CD8-positive, alpha-beta memory T cell (primary cell): ENCODE measurements around the gene LRRK1. TPM values are rescaled to one million over a fixed set of nuclear protein-coding genes. Genes with fewer than 3 reads are reported as not detected.

Experiments
- CTCF ChIA-PET: fragments of 350-600 bp; sonication (Branson Sonifier 250); formaldehyde crosslinking; loops from one replicate; lab custom pipeline; 2021; ENCODE audit warnings: antibody characterized with exemption; lab: Charles Lee
- POLR2A ChIA-PET: fragments of 350-600 bp; sonication (Branson Sonifier 250); formaldehyde crosslinking; loops from one replicate; lab custom pipeline; 2021; ENCODE audit warnings: antibody characterized with exemption; lab: Charles Lee
- DNase-seq, 5 donors: peaks; one replicate each; pipeline versions ENCODE4 v3.0.0 to v3.0.0-alpha.2; 2020 to 2022; ENCODE audit warnings: mixed read lengths in 1 of 5
- H3K27ac ChIP-seq: one replicate; pipeline ENCODE4 v1.7.0; 2013; ENCODE audit warnings: low read depth, mild to moderate bottlenecking, low read length, moderate library complexity
- H3K27me3 ChIP-seq: 2 replicates; pipeline ENCODE4 v1.7.0; 2013; ENCODE audit warnings: low read length, mild to moderate bottlenecking; ENCODE audit not compliant: insufficient read depth, poor library complexity, severe bottlenecking
- H3K36me3 ChIP-seq: 2 replicates; pipeline ENCODE4 v1.7.0; 2013; ENCODE audit warnings: mild to moderate bottlenecking, low read length, moderate library complexity; ENCODE audit not compliant: insufficient read depth
- H3K4me1 ChIP-seq: 2 replicates; pipeline ENCODE4 v1.7.0; 2013; ENCODE audit warnings: mild to moderate bottlenecking, low read length, moderate library complexity; ENCODE audit not compliant: insufficient read depth
- H3K4me3 ChIP-seq: 2 replicates; pipeline ENCODE4 v1.7.0; 2013; ENCODE audit warnings: mild to moderate bottlenecking, low read length
- H3K9me3 ChIP-seq: 2 replicates; pipeline ENCODE4 v1.7.0; 2013; ENCODE audit warnings: mild to moderate bottlenecking, low read length
- H3K27ac Mint-ChIP-seq, 8 donors: one replicate each; pipeline ENCODE4 v1.8.0; 2020 to 2021; ENCODE audit warnings: mixed read lengths in 8 of 8, mild to moderate bottlenecking in 6 of 8, inconsistent platforms in 3 of 8, moderate library complexity in 3 of 8
- H3K27me3 Mint-ChIP-seq, 2 donors: one replicate each; pipeline ENCODE4 v1.8.0; 2020 to 2021; ENCODE audit warnings: mixed read lengths in 2 of 2, mild to moderate bottlenecking in 1 of 2, moderate library complexity in 1 of 2
- H3K36me3 Mint-ChIP-seq, 3 donors: one replicate each; pipeline ENCODE4 v1.8.0; 2020 to 2021; ENCODE audit warnings: mixed read lengths in 3 of 3, inconsistent platforms in 1 of 3, mild to moderate bottlenecking in 1 of 3
- H3K4me1 Mint-ChIP-seq, 3 donors: one replicate each; pipeline ENCODE4 v1.8.0; 2020 to 2021; ENCODE audit warnings: mixed read lengths in 3 of 3, inconsistent platforms in 1 of 3, mild to moderate bottlenecking in 1 of 3
- H3K4me3 Mint-ChIP-seq, 7 donors: one replicate each; pipeline ENCODE4 v1.8.0; 2020 to 2021; ENCODE audit warnings: mixed read lengths in 7 of 7, mild to moderate bottlenecking in 6 of 7, moderate library complexity in 4 of 7, inconsistent platforms in 2 of 7
- H3K9me3 Mint-ChIP-seq, 5 donors: one replicate each; pipeline ENCODE4 v1.8.0; 2020 to 2022; ENCODE audit warnings: mixed read lengths in 5 of 5, mild to moderate bottlenecking in 3 of 5, moderate library complexity in 2 of 5, inconsistent platforms in 1 of 5
- polyA plus RNA-seq: library from polyadenylated mRNA; unstranded; fragments of 300-500 nt; fragmentation: Illumina TruSeq; gene quantifications from one replicate; pipeline ENCODE4 v1.2.3, GENCODE V29; 2021
- total RNA-seq, 2 experiments: library from RNA; stranded (reverse); gene quantifications; one replicate each; pipeline ENCODE4 v1.2.3, GENCODE V29; 2021

LRRK1 gene
- total and polyA plus RNA-seq, 3 experiments from 2014 or later: 0.31 to 0.79 TPM; not detected in 1

GRCh38 chr15:101063212-101063611, 144.1 kb downstream of the LRRK1 start:
- no peaks in the 10 kb centered on the region for H3K27me3 ChIP-seq
- H3K4me1 ChIP-seq: no peaks in the 10 kb centered on the region
- DNase-seq: no peak
- ChIA-PET POLR2A (no interaction called here), CTCF (no interaction called here)
- H3K36me3 ChIP-seq: no peaks in the 10 kb centered on the region
- no peak overlapping the region for H3K27ac ChIP-seq
- H3K4me1 Mint-ChIP-seq: no peaks in the 10 kb centered on the region
- H3K4me3 Mint-ChIP-seq: no peak overlapping the region
- no peak overlapping the region for H3K27ac Mint-ChIP-seq
- no peak overlapping the region for H3K4me3 ChIP-seq
- H3K36me3 Mint-ChIP-seq: no peaks in the 10 kb centered on the region
- no peaks in the 10 kb centered on the region for H3K9me3 Mint-ChIP-seq
- no peaks in the 10 kb centered on the region for H3K27me3 Mint-ChIP-seq
- no peaks in the 10 kb centered on the region for H3K9me3 ChIP-seq

- Mint-ChIP-seq H3K36me3 (no peaks in the 10 kb centered on the region), H3K9me3 (no peaks in the 10 kb centered on the region), H3K4me3 (no peak overlapping the region), H3K4me1 (no peaks in the 10 kb centered on the region), H3K27me3 (no peaks in the 10 kb centered on the region), H3K27ac (no peak overlapping the region)
- Histone ChIP-seq H3K4me1 (no peaks in the 10 kb centered on the region), H3K4me3 (no peak overlapping the region), H3K27ac (no peak overlapping the region), H3K36me3 (no peaks in the 10 kb centered on the region), H3K27me3 (no peaks in the 10 kb centered on the region), H3K9me3 (no peaks in the 10 kb centered on the region)
- DNase-seq: no peak
- ChIA-PET CTCF (no interaction called here), POLR2A (no interaction called here)
Measured at GRCh38 chr15:101063891-101064794, 145.0 kb downstream of the LRRK1 start.

- Mint-ChIP-seq H3K36me3 (no peaks in the 10 kb centered on the region), H3K27me3 (no peaks in the 10 kb centered on the region), H3K4me1 (no peaks in the 10 kb centered on the region), H3K9me3 (no peaks in the 10 kb centered on the region), H3K27ac (no peak overlapping the region), H3K4me3 (no peak overlapping the region)
- Histone ChIP-seq H3K4me3 (no peak overlapping the region), H3K27me3 (no peaks in the 10 kb centered on the region), H3K9me3 (no peaks in the 10 kb centered on the region), H3K27ac (no peak overlapping the region), H3K36me3 (no peaks in the 10 kb centered on the region), H3K4me1 (no peaks in the 10 kb centered on the region)
- ChIA-PET POLR2A (no interaction called here), CTCF (no interaction called here)
- DNase-seq: no peak
Measured at GRCh38 chr15:101064795-101065569, 145.8 kb downstream of the LRRK1 start.

GRCh38 chr15:101065570-101066221, 146.5 kb downstream of the LRRK1 start:
- Histone ChIP-seq H3K9me3 (no peaks in the 10 kb centered on the region), H3K4me3 (no peak overlapping the region), H3K27ac (no peak overlapping the region), H3K27me3 (no peaks in the 10 kb centered on the region), H3K4me1 (no peaks in the 10 kb centered on the region), H3K36me3 (no peaks in the 10 kb centered on the region)
- no peaks in the 10 kb centered on the region for H3K36me3 Mint-ChIP-seq
- no peak overlapping the region for H3K4me3 Mint-ChIP-seq
- ChIA-PET POLR2A (no interaction called here), CTCF (no interaction called here)
- no peaks in the 10 kb centered on the region for H3K9me3 Mint-ChIP-seq
- DNase-seq: no peak
- no peaks in the 10 kb centered on the region for H3K4me1 Mint-ChIP-seq
- no peak overlapping the region for H3K27ac Mint-ChIP-seq
- no peaks in the 10 kb centered on the region for H3K27me3 Mint-ChIP-seq

- Histone ChIP-seq H3K36me3 (no peaks in the 10 kb centered on the region), H3K27ac (no peak overlapping the region), H3K9me3 (no peaks in the 10 kb centered on the region), H3K4me1 (no peaks in the 10 kb centered on the region), H3K27me3 (no peaks in the 10 kb centered on the region), H3K4me3 (no peak overlapping the region)
- Mint-ChIP-seq H3K4me1 (no peaks in the 10 kb centered on the region), H3K9me3 (no peaks in the 10 kb centered on the region), H3K27ac (no peak overlapping the region), H3K36me3 (no peaks in the 10 kb centered on the region), H3K4me3 (no peak overlapping the region), H3K27me3 (no peaks in the 10 kb centered on the region)
- ChIA-PET POLR2A (no interaction called here), CTCF (interaction anchor here (1.1 to 1.4 kb wide), 2 partner anchors 58 to 191 kb away, joined by 3 read pairs; no protein-coding TSS in a partner anchor)
- no peak for DNase-seq
Measured at GRCh38 chr15:101066501-101067408, 147.6 kb downstream of the LRRK1 start.

- H3K4me3 ChIP-seq: no peak overlapping the region
- no peaks in the 10 kb centered on the region for H3K27me3 ChIP-seq
- H3K4me3 Mint-ChIP-seq: no peak overlapping the region
- no peaks in the 10 kb centered on the region for H3K9me3 ChIP-seq
- H3K27ac ChIP-seq: no peak overlapping the region
- DNase-seq: no peak
- no peaks in the 10 kb centered on the region for H3K36me3 Mint-ChIP-seq
- POLR2A ChIA-PET: interaction anchor here (0.5 kb wide), 1 partner anchor 26 kb away, joined by 4 read pairs; no protein-coding TSS in a partner anchor
- H3K4me1 Mint-ChIP-seq: no peaks in the 10 kb centered on the region
- no peaks in the 10 kb centered on the region for H3K4me1 ChIP-seq
- no peaks in the 10 kb centered on the region for H3K27me3 Mint-ChIP-seq
- no peaks in the 10 kb centered on the region for H3K36me3 ChIP-seq
- CTCF ChIA-PET: interaction anchor here (1.1 to 1.4 kb wide), 2 partner anchors 60 to 190 kb away, joined by 3 read pairs; no protein-coding TSS in a partner anchor
- no peaks in the 10 kb centered on the region for H3K9me3 Mint-ChIP-seq
- no peak overlapping the region for H3K27ac Mint-ChIP-seq
Measured at GRCh38 chr15:101067660-101068522, 148.7 kb downstream of the LRRK1 start.

GRCh38 chr15:101068523-101068960, 149.4 kb downstream of the LRRK1 start:
- POLR2A ChIA-PET: no interaction called here

More at GRCh38 chr15:101068523-101068960, 149.4 kb downstream of the LRRK1 start:
- H3K4me3 ChIP-seq: no peak overlapping the region
- no peaks in the 10 kb centered on the region for H3K4me1 Mint-ChIP-seq
- no peaks in the 10 kb centered on the region for H3K36me3 ChIP-seq
- H3K9me3 Mint-ChIP-seq: no peaks in the 10 kb centered on the region
- H3K4me3 Mint-ChIP-seq: no peak overlapping the region
- CTCF ChIA-PET: no interaction called here
- H3K4me1 ChIP-seq: no peaks in the 10 kb centered on the region
- H3K27me3 ChIP-seq: no peaks in the 10 kb centered on the region
- no peak overlapping the region for H3K27ac Mint-ChIP-seq
- no peaks in the 10 kb centered on the region for H3K9me3 ChIP-seq
- DNase-seq: no peak
- H3K27ac ChIP-seq: no peak overlapping the region
- H3K27me3 Mint-ChIP-seq: peaks cover 0 to 3% of the 10 kb centered on the region in 2 donors
- H3K36me3 Mint-ChIP-seq: no peaks in the 10 kb centered on the region
